ENCODE measurements around the gene RAB40B.

DNA sequence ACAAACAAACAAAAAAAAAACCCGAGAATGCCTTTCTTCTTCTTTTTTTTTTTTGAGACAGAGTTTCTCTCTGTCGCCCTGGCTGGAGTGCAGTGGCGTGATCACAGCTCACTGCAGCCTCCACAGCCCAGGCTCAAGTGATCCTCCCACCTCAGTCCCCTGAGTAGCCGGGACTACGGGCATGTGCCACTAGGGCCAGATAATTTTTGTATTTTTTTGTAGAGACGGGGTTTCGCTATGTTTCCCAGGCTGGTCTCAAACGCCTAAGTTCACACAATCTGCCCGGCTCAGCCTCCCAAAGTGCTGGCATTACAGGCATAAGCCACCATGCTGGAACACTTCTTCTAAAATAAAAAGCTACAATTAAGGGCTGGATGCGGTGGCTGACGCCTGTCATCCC, 33.3 kb downstream of the RAB40B start:
- TF ChIP-seq, protein P1, sequence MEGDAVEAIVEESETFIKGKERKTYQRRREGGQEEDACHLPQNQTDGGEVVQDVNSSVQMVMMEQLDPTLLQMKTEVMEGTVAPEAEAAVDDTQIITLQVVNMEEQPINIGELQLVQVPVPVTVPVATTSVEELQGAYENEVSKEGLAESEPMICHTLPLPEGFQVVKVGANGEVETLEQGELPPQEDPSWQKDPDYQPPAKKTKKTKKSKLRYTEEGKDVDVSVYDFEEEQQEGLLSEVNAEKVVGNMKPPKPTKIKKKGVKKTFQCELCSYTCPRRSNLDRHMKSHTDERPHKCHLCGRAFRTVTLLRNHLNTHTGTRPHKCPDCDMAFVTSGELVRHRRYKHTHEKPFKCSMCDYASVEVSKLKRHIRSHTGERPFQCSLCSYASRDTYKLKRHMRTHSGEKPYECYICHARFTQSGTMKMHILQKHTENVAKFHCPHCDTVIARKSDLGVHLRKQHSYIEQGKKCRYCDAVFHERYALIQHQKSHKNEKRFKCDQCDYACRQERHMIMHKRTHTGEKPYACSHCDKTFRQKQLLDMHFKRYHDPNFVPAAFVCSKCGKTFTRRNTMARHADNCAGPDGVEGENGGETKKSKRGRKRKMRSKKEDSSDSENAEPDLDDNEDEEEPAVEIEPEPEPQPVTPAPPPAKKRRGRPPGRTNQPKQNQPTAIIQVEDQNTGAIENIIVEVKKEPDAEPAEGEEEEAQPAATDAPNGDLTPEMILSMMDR (IDR thresholded peaks at IDR 0.05 in 2 of 3, conservative IDR thresholded peaks at IDR 0.05 in 1 of 3; ENCODE audit: borderline replicate concordance in 1 of 3, insufficient read depth in 1 of 3, low read depth in 2 of 3, low read length in 2 of 3): no peak
- TF ChIP-seq SP1 (IDR thresholded peaks at IDR 0.05; ENCODE audit: low read depth) (no peak), ZNF274 (IDR thresholded peaks at IDR 0.05; ENCODE audit: low read depth, low read length) (no peak), POLR2A (IDR thresholded peaks at IDR 0.05; ENCODE audit: borderline replicate concordance, extremely low read depth, insufficient read depth, insufficient read length) (no peak), CBX3 (IDR thresholded peaks at IDR 0.05; ENCODE audit: low read depth) (no peak), YY1 (IDR thresholded peaks at IDR 0.05; ENCODE audit: extremely low read depth, insufficient replicate concordance, low read depth, low read length) (no peak), EZH2phosphoT487 (IDR thresholded peaks at IDR 0.05; ENCODE audit: borderline replicate concordance) (no peak), SIN3A (IDR thresholded peaks at IDR 0.05; ENCODE audit: low read depth) (no peak)
